A549 (cell line): ENCODE results near the gene CNOT3. TPM values are rescaled to one million over a fixed set of nuclear protein-coding genes. Genes with fewer than 3 reads are reported as not detected.

ENCODE experiments used
- ATAC-seq, 2 experiments: fragments of 200-7000 bp in 1 of 2; fragments of >200 bp in 1 of 2; cut with Nextera tagmentation in 1 of 2; cut with Tn5 transposase in 1 of 2; 3 replicates each; pipeline versions ENCODE4 v1.8.0 to v1.9.1; 2018 to 2020; ENCODE audit warnings: mild to moderate bottlenecking in 1 of 2, moderate library complexity in 1 of 2
- CTCF ChIA-PET: fragments of 300-600 bp; sonication (Branson Sonifier 250); formaldehyde crosslinking; extraction: SDS; loops from one replicate; lab custom pipeline; 2021; ENCODE audit warnings: antibody characterized with exemption, inconsistent platforms; lab: Yijun Ruan, JAX
- POLR2A ChIA-PET: fragments of 350-600 bp; formaldehyde crosslinking; extraction: SDS; loops from one replicate; lab custom pipeline; 2021; ENCODE audit warnings: antibody characterized with exemption, inconsistent platforms; lab: Yijun Ruan, JAX
- DNase-seq, 2 experiments: peaks; one replicate each; pipeline versions ENCODE4 v3.0.0 to v3.0.0-alpha.2; 2011 to 2016; ENCODE audit warnings: low read depth in 1 of 2, low spot score in 1 of 2
- FAIRE-seq: peaks from 2 replicates; lab custom pipeline; 2011; peaks lifted over from hg19 to GRCh38; lab: Jason Lieb, UNC
- H3K27ac ChIP-seq, 2 experiments: fragments of >200 bp; sonication (Bioruptor Twin); formaldehyde crosslinking; 3 replicates each; pipeline ENCODE4 v1.5.1; 2016 to 2017
- H3K4me1 ChIP-seq: fragments of >200 bp; sonication (Bioruptor Twin); formaldehyde crosslinking; 3 replicates; pipeline ENCODE4 v1.6.1; 2016
- H3K4me2 ChIP-seq: fragments of >200 bp; sonication (Bioruptor Twin); formaldehyde crosslinking; 3 replicates; pipeline ENCODE4 v1.6.1; 2016
- H3K4me3 ChIP-seq: fragments of >200 bp; sonication (Bioruptor Twin); formaldehyde crosslinking; 3 replicates; pipeline ENCODE4 v1.5.1; 2016
- H3K9me3 ChIP-seq: fragments of >200 bp; sonication (Bioruptor Twin); formaldehyde crosslinking; 3 replicates; pipeline ENCODE4 v1.6.1; 2016
- BHLHE40 ChIP-seq: IDR thresholded peaks from 2 replicates; pipeline ENCODE4 v1.6.1; 2012; ENCODE audit warnings: low read depth, low read length, inconsistent platforms
- CBX8 ChIP-seq: fragments of 200-600 bp; sonication (generic); IDR thresholded peaks from 2 replicates; pipeline ENCODE4 v1.6.1; 2016
- CEBPB ChIP-seq, 2 experiments: fragments of >200 bp in 1 of 2; sonication (Bioruptor Twin) in 1 of 2; formaldehyde crosslinking in 1 of 2; IDR thresholded peaks; 2 replicates each; pipeline ENCODE4 v1.6.1; 2012 to 2016
- E2F6 ChIP-seq: IDR thresholded peaks from 2 replicates; pipeline ENCODE4 v1.6.1; 2012; ENCODE audit warnings: low read depth, borderline replicate concordance
- EP300 ChIP-seq, 2 experiments: fragments of >200 bp; sonication (Bioruptor Twin); formaldehyde crosslinking; IDR thresholded peaks; 2 replicates in 1 of 2; 3 replicates in 1 of 2; pipeline ENCODE4 v1.6.1; 2016 to 2017
- GATA3 ChIP-seq: IDR thresholded peaks from 2 replicates; pipeline ENCODE4 v1.6.1; 2012; ENCODE audit warnings: borderline replicate concordance
- HDAC2 ChIP-seq: fragments of 200-600 bp; sonication (generic); IDR thresholded peaks from 2 replicates; pipeline ENCODE4 v1.6.1; 2016
- HMGXB4 ChIP-seq: fragments of 250-450 bp; sonication (Bioruptor Pico); IDR thresholded peaks from 2 replicates; pipeline ENCODE4 v1.5.0; 2021; ENCODE audit warnings: mild to moderate bottlenecking, moderate library complexity, borderline replicate concordance
- HOXB13 ChIP-seq: fragments of 250-450 bp; sonication (Bioruptor Pico); IDR thresholded peaks from 2 replicates; pipeline ENCODE4 v1.5.0; 2020; ENCODE audit warnings: low read depth, mild to moderate bottlenecking, moderate library complexity
- MYC ChIP-seq: IDR thresholded peaks from 2 replicates; pipeline ENCODE4 v1.6.1; 2012; ENCODE audit warnings: mild to moderate bottlenecking, inconsistent platforms, low read length, improper control_type of control experiment, borderline replicate concordance
- NFE2L2 ChIP-seq: fragments of 150-350 bp; conservative IDR thresholded peaks from 2 replicates; pipeline ENCODE4 v1.6.1; 2014; ENCODE audit warnings: low read length
- NPAS2 ChIP-seq: fragments of 250-450 bp; sonication (Bioruptor Pico); IDR thresholded peaks from 2 replicates; pipeline ENCODE4 v1.8.0; 2022; ENCODE audit warnings: mild to moderate bottlenecking, moderate library complexity, borderline replicate concordance
- PBX3 ChIP-seq: IDR thresholded peaks from 2 replicates; pipeline ENCODE4 v1.6.1; 2012
- PHF8 ChIP-seq: fragments of 200-600 bp; sonication (generic); IDR thresholded peaks from 2 replicates; pipeline ENCODE4 v1.6.1; 2016; ENCODE audit warnings: low read depth, mild to moderate bottlenecking, antibody characterized with exemption, moderate library complexity, borderline replicate concordance
- POLR2AphosphoS2 ChIP-seq: conservative IDR thresholded peaks from 2 replicates; pipeline ENCODE4 v1.6.1; 2012; ENCODE audit warnings: low read length, improper control_type of control experiment, inconsistent platforms
- RARB ChIP-seq: fragments of 250-450 bp; sonication (Bioruptor Pico); IDR thresholded peaks from 2 replicates; pipeline ENCODE4 v1.8.0; 2021; ENCODE audit warnings: mild to moderate bottlenecking, moderate library complexity
- RCOR1 ChIP-seq: fragments of 150-350 bp; IDR thresholded peaks from 2 replicates; pipeline ENCODE4 v1.6.1; 2014; ENCODE audit warnings: antibody characterized with exemption, low read length, low read depth
- TFCP2L1 ChIP-seq: fragments of 250-450 bp; sonication (Bioruptor Pico); IDR thresholded peaks from 2 replicates; pipeline ENCODE4 v1.5.0; 2021; ENCODE audit warnings: mild to moderate bottlenecking
- TP53 ChIP-seq: fragments of 250-450 bp; sonication (Bioruptor Pico); IDR thresholded peaks from 2 replicates; pipeline ENCODE4 v1.5.0; 2021; ENCODE audit warnings: mild to moderate bottlenecking, moderate library complexity
- ZC3H11A ChIP-seq: fragments of 450-650 bp; IDR thresholded peaks from 2 replicates; pipeline ENCODE4 v1.6.1; 2014; ENCODE audit warnings: antibody characterized with exemption, mild to moderate bottlenecking
- ZNF302 ChIP-seq: fragments of 250-450 bp; sonication (Bioruptor Pico); IDR thresholded peaks from 2 replicates; pipeline ENCODE4 v1.9.0; 2021; ENCODE audit warnings: inconsistent platforms, mild to moderate bottlenecking, moderate library complexity
- WGBS: methylation state at CpG from one replicate; pipeline ENCODE4 v1.1.6; 2017; ENCODE audit errors: missing lambda C conversion rate; 5-methylcytosine and 5-hydroxymethylcytosine counted together
- polyA plus RNA-seq, 4 experiments: library from polyadenylated mRNA; depleted of rRNA in 3 of 4; stranded (reverse); fragments of >200 nt; fragmentation: RNase III in 1 of 4; extraction: RNeasy Plus Mini Kit Qiagen cat#74134 plus additional on column Dnase treatment in 1 of 4; gene quantifications; 2 replicates in 3 of 4; 3 replicates in 1 of 4; pipeline ENCODE4 v1.2.3, GENCODE V29; 2011 to 2017

The CNOT3 gene
- polyA plus RNA-seq, 2 of the 4 experiments (the other 2 are of a cell fraction), result 24.9 to 59.2 TPM

- no peak for TF ChIP-seq BHLHE40
- Histone ChIP-seq H3K4me3 (no peak overlapping the region), H3K9me3 (no peaks in the 10 kb centered on the region), H3K27ac (no peak overlapping the region), H3K4me2 (no peak overlapping the region), H3K4me1 (peaks cover 12% of the 10 kb centered on the region)
- FAIRE-seq (no peak), DNase-seq (no peak), ATAC-seq (no peak)
- CTCF ChIA-PET, result interaction anchor here (0.9 to 1.4 kb wide), 2 partner anchors 35 to 70 kb away, joined by 3 to 5 read pairs; no protein-coding TSS in a partner anchor
- 79% methylated on average over 3 of the region's 3 CpGs for WGBS
- POLR2A ChIA-PET, result no interaction called here
Observed at GRCh38 chr19:54197121-54197520, 59.6 kb downstream of the CNOT3 start.

GRCh38 chr19:54199401-54199800 lies 61.8 kb downstream of the CNOT3 start:
- H3K4me1 ChIP-seq, result peaks cover 29% of the 10 kb centered on the region
- ChIA-PET POLR2A (interaction anchor here (2.5 to 5.8 kb wide), 2 partner anchors 9 to 11 kb away, joined by 47 to 132 read pairs; partner anchors contain the start of genes MBOAT7 and TSEN34), CTCF (interaction anchor here (0.7 to 2.8 kb wide), 7 partner anchors 8 to 32 kb away, joined by 3 to 14 read pairs (median 4); partner anchors contain the start of genes MBOAT7 and TSEN34)
- no peak overlapping the region; the same call in 1 of the 3 replicates for H3K4me2 ChIP-seq
- DNase-seq, result no peak
- no peak for TF ChIP-seq TP53
- no peak for TF ChIP-seq ZC3H11A
- TF ChIP-seq CBX8, result no peak
- TF ChIP-seq HOXB13 (CRISPR knock-in tag), result no peak
- no peak for TF ChIP-seq GATA3
- TF ChIP-seq PHF8, result no peak
- TF ChIP-seq POLR2AphosphoS2, result no peak
- ATAC-seq, result no peak
- WGBS, result 93% methylated on average over 16 of the region's 16 CpGs
- H3K27ac ChIP-seq, result peak overlapping the region; percentile 92 to 97; a peak in 4 of 6 replicates
- H3K4me3 ChIP-seq, result no peak overlapping the region
- FAIRE-seq, result no peak
- H3K9me3 ChIP-seq, result no peaks in the 10 kb centered on the region

GRCh38 chr19:54201172-54201701 lies 63.7 kb downstream of the CNOT3 start:
- Histone ChIP-seq H3K9me3 (no peaks in the 10 kb centered on the region), H3K4me3 (peak overlapping the region; percentile 95), H3K4me2 (peak overlapping the region; percentile 93), H3K4me1 (peaks cover 48% of the 10 kb centered on the region), H3K27ac (peak overlapping the region; percentile 92 to 97)
- WGBS, result 5% methylated on average over 24 of the region's 28 CpGs
- no peak for DNase-seq
- ChIA-PET POLR2A (interaction anchor here (0.5 to 5.8 kb wide), 8 partner anchors 9 to 98 kb away, joined by 3 to 132 read pairs (median 6); partner anchors contain the start of genes CNOT3, LENG1, MBOAT7 and TSEN34), CTCF (interaction anchor here (1.4 kb wide), 1 partner anchor 32 kb away, joined by 4 read pairs; no protein-coding TSS in a partner anchor)
- ATAC-seq, result peak; percentile 1; a peak in 3 of 6 replicates
- TF ChIP-seq EP300 (IDR thresholded peaks at IDR 0.05) (no peak), RCOR1 (no peak), CEBPB (IDR thresholded peaks at IDR 0.05) (no peak), E2F6 (peak; percentile 32; the same call in 1 of the 2 replicates), TFCP2L1 (no peak), HMGXB4 (peak; percentile 73; the same call in 1 of the 2 replicates), HOXB13 (CRISPR knock-in tag) (no peak), ZNF302 (no peak), NFE2L2 (no peak), PBX3 (no peak), HDAC2 (no peak), ZC3H11A (0 out of 2 replicates have a peak, but pooled peaks have one; percentile 1), TP53 (0 out of 2 replicates have a peak, but pooled peaks have one; percentile 61), NPAS2 (CRISPR knock-in tag) (no peak), RARB (CRISPR knock-in tag) (peak; percentile 81), MYC (0 out of 2 replicates have a peak, but pooled peaks have one; percentile 30)
- peak; percentile 18 for FAIRE-seq
